Epithelial cell of esophagus (primary cell): ENCODE measurements around the gene GAS2L1.
A peak's percentile ranks its signal among the peaks of the same experiment; 100 is the strongest.

Source experiments
- DNase-seq: peaks from one replicate; pipeline ENCODE4 v3.0.0; 2010; ENCODE audit warnings: low read depth
- H3K4me3 ChIP-seq: 2 replicates; pipeline ENCODE4 v1.5.1; 2011; ENCODE audit warnings: mild to moderate bottlenecking, low read length, control low read depth
- CTCF ChIP-seq: IDR thresholded peaks from 2 replicates; pipeline ENCODE4 v1.5.1; 2011; ENCODE audit warnings: low read depth, mild to moderate bottlenecking, low read length, control low read depth, inconsistent platforms; ENCODE audit not compliant: insufficient read depth; ENCODE audit errors: missing control alignments

GAS2L1 gene

GRCh38 chr22:29263791-29264276 is 42.6 kb upstream of the GAS2L1 start:
- no peak for DNase-seq
- H3K4me3 ChIP-seq: no peak overlapping the region
- no peak for TF ChIP-seq CTCF

- no peak overlapping the region for H3K4me3 ChIP-seq
Observed at GRCh38 chr22:29265305-29265704, 41.1 kb upstream of the GAS2L1 start.

GRCh38 chr22:29265929-29266328 is 40.5 kb upstream of the GAS2L1 start:
- no peak for DNase-seq
- no peak overlapping the region for H3K4me3 ChIP-seq
- TF ChIP-seq CTCF: no peak

More at GRCh38 chr22:29265305-29265704, 41.1 kb upstream of the GAS2L1 start:
- TF ChIP-seq CTCF: no peak
- no peak for DNase-seq

GRCh38 chr22:29266564-29267461 is 39.6 kb upstream of the GAS2L1 start:
- no peak for TF ChIP-seq CTCF
- H3K4me3 ChIP-seq: peak overlapping the region; percentile 85
- DNase-seq: no peak

- H3K4me3 ChIP-seq: peak overlapping the region; percentile 85
- DNase-seq: no peak
- no peak for TF ChIP-seq CTCF
Observed at GRCh38 chr22:29267462-29267857, 39.0 kb upstream of the GAS2L1 start.

- H3K4me3 ChIP-seq: peak within 1 kb of the TSS; percentile 85
- TF ChIP-seq CTCF: no peak
- peak; percentile 97 for DNase-seq
Observed at GRCh38 chr22:29267858-29268510, 38.5 kb upstream of the GAS2L1 start, which contains the start of the genes EWSR1 and RHBDD3. EWSR1 (plus strand) TSS chr22:29268268; CDS start chr22:29268337, 69 bp downstream. RHBDD3 (minus strand) TSS chr22:29267981; CDS start chr22:29265626, 2,355 bp downstream.
